Panc1 (cell line): ENCODE data around the gene SPSB1. TPM values are rescaled to one million over a fixed set of nuclear protein-coding genes. Genes with fewer than 3 reads are reported as not detected.

Experiments used
- ATAC-seq: fragments of 200-7000 bp; cut with Tn5 transposase; 2 replicates; pipeline ENCODE4 v1.9.1; 2020; ENCODE audit warnings: mild to moderate bottlenecking, moderate library complexity
- BruUV-seq: library from RNA; stranded (reverse); fragments of 400-500 nt; replicated peaks from 2 replicates; lab custom pipeline; 2021; lab: Mats Ljungman, UMichigan
- CTCF ChIA-PET: fragments of 300-600 bp; sonication (Branson Sonifier 250); formaldehyde crosslinking; loops from one replicate; lab custom pipeline; 2022; ENCODE audit warnings: antibody characterized with exemption; lab: Charles Lee
- POLR2A ChIA-PET: fragments of 300-600 bp; sonication (Branson Sonifier 250); formaldehyde crosslinking; loops from one replicate; lab custom pipeline; 2022; ENCODE audit warnings: antibody characterized with exemption; lab: Charles Lee
- DNase-seq: peaks from one replicate; pipeline ENCODE4 v3.0.0-alpha.2; 2010; ENCODE audit warnings: low read depth, low spot score
- H3K27ac ChIP-seq: 2 replicates; pipeline ENCODE4 v1.5.1; 2011; ENCODE audit warnings: mild to moderate bottlenecking, low read length, inconsistent platforms
- H3K27me3 ChIP-seq: fragments of 200-500 bp; sonication (Bioruptor generic); 2 replicates; pipeline ENCODE4 v1.6.0; 2014; ENCODE audit warnings: low read length, inconsistent platforms; ENCODE audit not compliant: control insufficient read depth, insufficient read depth
- H3K36me3 ChIP-seq: fragments of 200-500 bp; sonication (Bioruptor generic); 2 replicates; pipeline ENCODE4 v1.5.1; 2014; ENCODE audit warnings: inconsistent platforms, mild to moderate bottlenecking, low read length, moderate library complexity; ENCODE audit not compliant: control insufficient read depth, insufficient read depth
- H3K4me1 ChIP-seq: 2 replicates; pipeline ENCODE4 v1.5.1; 2011; ENCODE audit warnings: inconsistent platforms, mild to moderate bottlenecking, low read length, moderate library complexity; ENCODE audit not compliant: control insufficient read depth, insufficient read depth
- H3K4me3 ChIP-seq, 2 experiments: 2 replicates each; pipeline ENCODE4 v1.5.1; 2011 to 2012; ENCODE audit warnings: low read depth in 2 of 2, low read length in 2 of 2, mild to moderate bottlenecking in 2 of 2, inconsistent platforms in 1 of 2, moderate library complexity in 1 of 2
- H3K9me3 ChIP-seq: fragments of 200-500 bp; sonication (Bioruptor generic); 2 replicates; pipeline ENCODE4 v1.5.1; 2014; ENCODE audit warnings: low read depth, mild to moderate bottlenecking, inconsistent platforms, low read length, moderate library complexity; ENCODE audit not compliant: control insufficient read depth, insufficient read depth
- POLR2AphosphoS5 ChIP-seq: IDR thresholded peaks from 2 replicates; pipeline ENCODE4 v1.6.1; 2012; ENCODE audit warnings: mild to moderate bottlenecking, low read depth, low read length, moderate library complexity
- REST ChIP-seq, 2 experiments: IDR thresholded peaks; 2 replicates each; pipeline ENCODE4 v1.6.1; 2011 to 2012; ENCODE audit warnings: low read depth in 2 of 2, control low read depth in 1 of 2, low read length in 1 of 2, mild to moderate bottlenecking in 1 of 2, moderate library complexity in 1 of 2; ENCODE audit not compliant: insufficient read depth in 1 of 2
- SIN3A ChIP-seq: IDR thresholded peaks from 2 replicates; pipeline ENCODE4 v1.6.1; 2012; ENCODE audit warnings: low read depth, mild to moderate bottlenecking, low read length, moderate library complexity, borderline replicate concordance; ENCODE audit not compliant: insufficient read depth
- TCF7L2 ChIP-seq: IDR thresholded peaks from 2 replicates; pipeline ENCODE4 v1.6.1; 2011; ENCODE audit warnings: mild to moderate bottlenecking, low read depth, low read length, inconsistent platforms
- in situ Hi-C: cut with HindIII; loops from 2 replicates; pipeline ENCODE4 v1.10.0; 2016; ENCODE audit warnings: low sequenced_read_pairs, low pct_unique_long_range_greater_than_20kb
- intact Hi-C: fragments of 100-400 bp; cut with micrococcal nuclease; formaldehyde crosslinking; loops from one replicate; pipeline ENCODE4 v1.10.0; 2022; ENCODE audit not compliant: unreplicated experiment
- total RNA-seq: library from RNA; stranded (reverse); gene quantifications from one replicate; pipeline ENCODE4 v1.2.1, GENCODE V29; 2021; ENCODE audit not compliant: unreplicated experiment
- TF ChIP-seq, protein P1 (sequence below): fragments of 450-650 bp; IDR thresholded peaks from 2 replicates; pipeline ENCODE4 v1.5.1; 2017; ENCODE audit warnings: mild to moderate bottlenecking

SPSB1 gene
- total RNA-seq, 1 experiment from 2014 or later = 73.7 TPM

- in situ Hi-C loops = no loop called here
- H3K4me1 ChIP-seq = peaks cover 26% of the 10 kb centered on the region
- BruUV-seq = no TSS peak
- TF ChIP-seq, protein P1, sequence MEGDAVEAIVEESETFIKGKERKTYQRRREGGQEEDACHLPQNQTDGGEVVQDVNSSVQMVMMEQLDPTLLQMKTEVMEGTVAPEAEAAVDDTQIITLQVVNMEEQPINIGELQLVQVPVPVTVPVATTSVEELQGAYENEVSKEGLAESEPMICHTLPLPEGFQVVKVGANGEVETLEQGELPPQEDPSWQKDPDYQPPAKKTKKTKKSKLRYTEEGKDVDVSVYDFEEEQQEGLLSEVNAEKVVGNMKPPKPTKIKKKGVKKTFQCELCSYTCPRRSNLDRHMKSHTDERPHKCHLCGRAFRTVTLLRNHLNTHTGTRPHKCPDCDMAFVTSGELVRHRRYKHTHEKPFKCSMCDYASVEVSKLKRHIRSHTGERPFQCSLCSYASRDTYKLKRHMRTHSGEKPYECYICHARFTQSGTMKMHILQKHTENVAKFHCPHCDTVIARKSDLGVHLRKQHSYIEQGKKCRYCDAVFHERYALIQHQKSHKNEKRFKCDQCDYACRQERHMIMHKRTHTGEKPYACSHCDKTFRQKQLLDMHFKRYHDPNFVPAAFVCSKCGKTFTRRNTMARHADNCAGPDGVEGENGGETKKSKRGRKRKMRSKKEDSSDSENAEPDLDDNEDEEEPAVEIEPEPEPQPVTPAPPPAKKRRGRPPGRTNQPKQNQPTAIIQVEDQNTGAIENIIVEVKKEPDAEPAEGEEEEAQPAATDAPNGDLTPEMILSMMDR = no peak
- TF ChIP-seq POLR2AphosphoS5 (no peak), REST (IDR thresholded peaks at IDR 0.05; ENCODE audit: insufficient read depth in 1 of 2, low read depth in 2 of 2, low read length in 1 of 2) (no peak), TCF7L2 (no peak), SIN3A (no peak)
- ChIA-PET CTCF (no interaction called here), POLR2A (no interaction called here)
- H3K27me3 ChIP-seq = no peaks in the 10 kb centered on the region
- no peak overlapping the region for H3K27ac ChIP-seq
- intact Hi-C loops = no loop called here
- DNase-seq = no peak
- H3K9me3 ChIP-seq = no peaks in the 10 kb centered on the region
- H3K4me3 ChIP-seq = no peak overlapping the region
- ATAC-seq = no peak
- H3K36me3 ChIP-seq = no peaks in the 10 kb centered on the region; the same call in 1 of the 2 replicates
Observed at GRCh38 chr1:9367806-9368205, 75.1 kb downstream of the SPSB1 start.

- Histone ChIP-seq H3K27me3 (no peaks in the 10 kb centered on the region), H3K27ac (0 out of 2 replicates have a peak overlapping the region, but pooled peaks have one; percentile 48), H3K4me3 (no peak overlapping the region), H3K36me3 (no peaks in the 10 kb centered on the region; the same call in 1 of the 2 replicates), H3K9me3 (no peaks in the 10 kb centered on the region), H3K4me1 (peaks cover 28% of the 10 kb centered on the region)
- TF ChIP-seq SIN3A = no peak
- TF ChIP-seq, protein P1 = no peak
- TF ChIP-seq REST (IDR thresholded peaks at IDR 0.05; ENCODE audit: insufficient read depth in 1 of 2, low read depth in 2 of 2, low read length in 1 of 2) = no peak
- no peak for TF ChIP-seq POLR2AphosphoS5
- TF ChIP-seq TCF7L2 = no peak
- intact Hi-C loops (no loop called here), in situ Hi-C loops (no loop called here)
- DNase-seq = no peak
- ChIA-PET CTCF (no interaction called here), POLR2A (no interaction called here)
- BruUV-seq = no TSS peak
- no peak for ATAC-seq
Observed at GRCh38 chr1:9368356-9368755, 75.7 kb downstream of the SPSB1 start.
